ENCODE data around the gene UBR7. TPM values are rescaled to one million over a fixed set of nuclear protein-coding genes. Genes with fewer than 3 reads are reported as not detected.

UBR7 gene
- total and polyA plus RNA-seq, 2 experiments from 2014 or later: 12.4 to 45.3 TPM

DNA sequence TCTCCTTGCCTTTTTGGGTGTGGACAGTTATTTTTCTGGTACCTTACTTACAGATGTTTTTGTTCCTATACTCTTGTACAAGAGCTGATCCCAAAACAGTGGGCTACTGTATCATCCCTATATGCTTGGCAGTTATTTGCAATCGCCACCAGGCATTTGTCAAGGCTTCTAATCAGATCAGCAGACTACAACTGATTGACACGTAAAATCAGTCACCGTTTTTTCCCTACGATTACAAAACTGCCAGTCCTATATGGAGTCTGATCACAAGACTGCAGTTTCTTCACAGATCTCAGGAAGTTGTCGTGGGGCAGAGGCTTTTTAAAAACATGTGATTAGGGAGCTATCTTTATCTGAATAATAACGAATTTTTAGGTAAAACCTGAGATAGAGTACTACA is 20.6 kb upstream of the UBR7 start:
- Histone ChIP-seq H3K4me1 (ENCODE audit: insufficient read depth) (peaks cover 6% of the 10 kb centered on the region; the same call in 1 of the 2 replicates), H3K27me3 (ENCODE audit: insufficient read depth) (no peaks in the 10 kb centered on the region), H3K4me2 (no peak overlapping the region), H3K79me2 (replicated peaks; ENCODE audit: insufficient read depth) (peaks cover 38% of the 10 kb centered on the region), H3F3A (replicated peaks; ENCODE audit: low read depth) (peaks cover 18% of the 10 kb centered on the region), H3K9me2 (ENCODE audit: insufficient read depth) (no peaks in the 10 kb centered on the region), H3K27ac (ENCODE audit: low read depth) (no peak overlapping the region), H4K20me1 (replicated peaks; ENCODE audit: insufficient read depth) (0 out of 2 replicates have a peak, but pooled peaks cover 12% of the 10 kb centered on the region), H3K36me3 (ENCODE audit: insufficient read depth) (peaks cover 19% of the 10 kb centered on the region), H2AFZ (no peak overlapping the region), H3K4me3 (no peak overlapping the region)
- Mint-ChIP-seq H3K9me3 (no peaks in the 10 kb centered on the region), H3K4me3 (peak overlapping the region; percentile 99), H3K27ac (no peak overlapping the region), H3K36me3 (ENCODE audit: low read depth) (peaks cover 21% of the 10 kb centered on the region), H3K4me1 (peaks cover 16% of the 10 kb centered on the region; the same call in 2 of the 3 replicates), H3K27me3 (ENCODE audit: insufficient read depth, low read depth, poor library complexity) (peaks cover 7% of the 10 kb centered on the region)
- DNase-seq (ENCODE audit: low spot score): no peak
- TF ChIP-seq, protein P1, sequence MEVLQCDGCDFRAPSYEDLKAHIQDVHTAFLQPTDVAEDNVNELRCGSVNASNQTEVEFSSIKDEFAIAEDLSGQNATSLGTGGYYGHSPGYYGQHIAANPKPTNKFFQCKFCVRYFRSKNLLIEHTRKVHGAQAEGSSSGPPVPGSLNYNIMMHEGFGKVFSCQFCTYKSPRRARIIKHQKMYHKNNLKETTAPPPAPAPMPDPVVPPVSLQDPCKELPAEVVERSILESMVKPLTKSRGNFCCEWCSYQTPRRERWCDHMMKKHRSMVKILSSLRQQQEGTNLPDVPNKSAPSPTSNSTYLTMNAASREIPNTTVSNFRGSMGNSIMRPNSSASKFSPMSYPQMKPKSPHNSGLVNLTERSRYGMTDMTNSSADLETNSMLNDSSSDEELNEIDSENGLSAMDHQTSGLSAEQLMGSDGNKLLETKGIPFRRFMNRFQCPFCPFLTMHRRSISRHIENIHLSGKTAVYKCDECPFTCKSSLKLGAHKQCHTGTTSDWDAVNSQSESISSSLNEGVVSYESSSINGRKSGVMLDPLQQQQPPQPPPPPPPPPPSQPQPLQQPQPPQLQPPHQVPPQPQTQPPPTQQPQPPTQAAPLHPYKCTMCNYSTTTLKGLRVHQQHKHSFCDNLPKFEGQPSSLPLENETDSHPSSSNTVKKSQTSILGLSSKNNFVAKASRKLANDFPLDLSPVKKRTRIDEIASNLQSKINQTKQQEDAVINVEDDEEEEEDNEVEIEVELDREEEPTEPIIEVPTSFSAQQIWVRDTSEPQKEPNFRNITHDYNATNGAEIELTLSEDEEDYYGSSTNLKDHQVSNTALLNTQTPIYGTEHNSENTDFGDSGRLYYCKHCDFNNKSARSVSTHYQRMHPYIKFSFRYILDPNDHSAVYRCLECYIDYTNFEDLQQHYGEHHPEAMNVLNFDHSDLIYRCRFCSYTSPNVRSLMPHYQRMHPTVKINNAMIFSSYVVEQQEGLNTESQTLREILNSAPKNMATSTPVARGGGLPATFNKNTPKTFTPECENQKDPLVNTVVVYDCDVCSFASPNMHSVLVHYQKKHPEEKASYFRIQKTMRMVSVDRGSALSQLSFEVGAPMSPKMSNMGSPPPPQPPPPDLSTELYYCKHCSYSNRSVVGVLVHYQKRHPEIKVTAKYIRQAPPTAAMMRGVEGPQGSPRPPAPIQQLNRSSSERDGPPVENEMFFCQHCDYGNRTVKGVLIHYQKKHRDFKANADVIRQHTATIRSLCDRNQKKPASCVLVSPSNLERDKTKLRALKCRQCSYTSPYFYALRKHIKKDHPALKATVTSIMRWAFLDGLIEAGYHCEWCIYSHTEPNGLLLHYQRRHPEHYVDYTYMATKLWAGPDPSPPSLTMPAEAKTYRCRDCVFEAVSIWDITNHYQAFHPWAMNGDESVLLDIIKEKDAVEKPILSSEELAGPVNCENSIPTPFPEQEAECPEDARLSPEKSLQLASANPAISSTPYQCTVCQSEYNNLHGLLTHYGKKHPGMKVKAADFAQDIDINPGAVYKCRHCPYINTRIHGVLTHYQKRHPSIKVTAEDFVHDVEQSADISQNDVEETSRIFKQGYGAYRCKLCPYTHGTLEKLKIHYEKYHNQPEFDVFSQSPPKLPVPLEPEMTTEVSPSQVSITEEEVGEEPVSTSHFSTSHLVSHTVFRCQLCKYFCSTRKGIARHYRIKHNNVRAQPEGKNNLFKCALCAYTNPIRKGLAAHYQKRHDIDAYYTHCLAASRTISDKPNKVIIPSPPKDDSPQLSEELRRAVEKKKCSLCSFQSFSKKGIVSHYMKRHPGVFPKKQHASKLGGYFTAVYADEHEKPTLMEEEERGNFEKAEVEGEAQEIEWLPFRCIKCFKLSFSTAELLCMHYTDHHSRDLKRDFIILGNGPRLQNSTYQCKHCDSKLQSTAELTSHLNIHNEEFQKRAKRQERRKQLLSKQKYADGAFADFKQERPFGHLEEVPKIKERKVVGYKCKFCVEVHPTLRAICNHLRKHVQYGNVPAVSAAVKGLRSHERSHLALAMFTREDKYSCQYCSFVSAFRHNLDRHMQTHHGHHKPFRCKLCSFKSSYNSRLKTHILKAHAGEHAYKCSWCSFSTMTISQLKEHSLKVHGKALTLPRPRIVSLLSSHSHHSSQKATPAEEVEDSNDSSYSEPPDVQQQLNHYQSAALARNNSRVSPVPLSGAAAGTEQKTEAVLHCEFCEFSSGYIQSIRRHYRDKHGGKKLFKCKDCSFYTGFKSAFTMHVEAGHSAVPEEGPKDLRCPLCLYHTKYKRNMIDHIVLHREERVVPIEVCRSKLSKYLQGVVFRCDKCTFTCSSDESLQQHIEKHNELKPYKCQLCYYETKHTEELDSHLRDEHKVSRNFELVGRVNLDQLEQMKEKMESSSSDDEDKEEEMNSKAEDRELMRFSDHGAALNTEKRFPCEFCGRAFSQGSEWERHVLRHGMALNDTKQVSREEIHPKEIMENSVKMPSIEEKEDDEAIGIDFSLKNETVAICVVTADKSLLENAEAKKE (CRISPR knock-in tag; IDR thresholded peaks at IDR 0.05): no peak
- TF ChIP-seq ZNF331 (CRISPR knock-in tag; IDR thresholded peaks at IDR 0.05; ENCODE audit: low read depth): no peak
- TF ChIP-seq, protein P2, sequence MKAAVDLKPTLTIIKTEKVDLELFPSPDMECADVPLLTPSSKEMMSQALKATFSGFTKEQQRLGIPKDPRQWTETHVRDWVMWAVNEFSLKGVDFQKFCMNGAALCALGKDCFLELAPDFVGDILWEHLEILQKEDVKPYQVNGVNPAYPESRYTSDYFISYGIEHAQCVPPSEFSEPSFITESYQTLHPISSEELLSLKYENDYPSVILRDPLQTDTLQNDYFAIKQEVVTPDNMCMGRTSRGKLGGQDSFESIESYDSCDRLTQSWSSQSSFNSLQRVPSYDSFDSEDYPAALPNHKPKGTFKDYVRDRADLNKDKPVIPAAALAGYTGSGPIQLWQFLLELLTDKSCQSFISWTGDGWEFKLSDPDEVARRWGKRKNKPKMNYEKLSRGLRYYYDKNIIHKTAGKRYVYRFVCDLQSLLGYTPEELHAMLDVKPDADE (IDR thresholded peaks at IDR 0.05): no peak
- TF ChIP-seq STAT1 (IDR thresholded peaks at IDR 0.05; ENCODE audit: unreplicated experiment): no peak
- TF ChIP-seq CREB1 (CRISPR knock-in tag; IDR thresholded peaks at IDR 0.05; ENCODE audit: low read depth): no peak
- TF ChIP-seq, protein P3, sequence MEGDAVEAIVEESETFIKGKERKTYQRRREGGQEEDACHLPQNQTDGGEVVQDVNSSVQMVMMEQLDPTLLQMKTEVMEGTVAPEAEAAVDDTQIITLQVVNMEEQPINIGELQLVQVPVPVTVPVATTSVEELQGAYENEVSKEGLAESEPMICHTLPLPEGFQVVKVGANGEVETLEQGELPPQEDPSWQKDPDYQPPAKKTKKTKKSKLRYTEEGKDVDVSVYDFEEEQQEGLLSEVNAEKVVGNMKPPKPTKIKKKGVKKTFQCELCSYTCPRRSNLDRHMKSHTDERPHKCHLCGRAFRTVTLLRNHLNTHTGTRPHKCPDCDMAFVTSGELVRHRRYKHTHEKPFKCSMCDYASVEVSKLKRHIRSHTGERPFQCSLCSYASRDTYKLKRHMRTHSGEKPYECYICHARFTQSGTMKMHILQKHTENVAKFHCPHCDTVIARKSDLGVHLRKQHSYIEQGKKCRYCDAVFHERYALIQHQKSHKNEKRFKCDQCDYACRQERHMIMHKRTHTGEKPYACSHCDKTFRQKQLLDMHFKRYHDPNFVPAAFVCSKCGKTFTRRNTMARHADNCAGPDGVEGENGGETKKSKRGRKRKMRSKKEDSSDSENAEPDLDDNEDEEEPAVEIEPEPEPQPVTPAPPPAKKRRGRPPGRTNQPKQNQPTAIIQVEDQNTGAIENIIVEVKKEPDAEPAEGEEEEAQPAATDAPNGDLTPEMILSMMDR (conservative IDR thresholded peaks at IDR 0.05; ENCODE audit: low read depth in 2 of 2): no peak
- no peak for TF ChIP-seq EZH2 (IDR thresholded peaks at IDR 0.05; ENCODE audit: low read depth, unreplicated experiment)
- no peak for TF ChIP-seq JUNB (IDR thresholded peaks at IDR 0.05; ENCODE audit: unreplicated experiment)
- no peak for TF ChIP-seq ZNF114 (CRISPR knock-in tag; IDR thresholded peaks at IDR 0.05)
- TF ChIP-seq NANOG (IDR thresholded peaks at IDR 0.05; ENCODE audit: borderline replicate concordance): no peak
- TF ChIP-seq, protein P4, sequence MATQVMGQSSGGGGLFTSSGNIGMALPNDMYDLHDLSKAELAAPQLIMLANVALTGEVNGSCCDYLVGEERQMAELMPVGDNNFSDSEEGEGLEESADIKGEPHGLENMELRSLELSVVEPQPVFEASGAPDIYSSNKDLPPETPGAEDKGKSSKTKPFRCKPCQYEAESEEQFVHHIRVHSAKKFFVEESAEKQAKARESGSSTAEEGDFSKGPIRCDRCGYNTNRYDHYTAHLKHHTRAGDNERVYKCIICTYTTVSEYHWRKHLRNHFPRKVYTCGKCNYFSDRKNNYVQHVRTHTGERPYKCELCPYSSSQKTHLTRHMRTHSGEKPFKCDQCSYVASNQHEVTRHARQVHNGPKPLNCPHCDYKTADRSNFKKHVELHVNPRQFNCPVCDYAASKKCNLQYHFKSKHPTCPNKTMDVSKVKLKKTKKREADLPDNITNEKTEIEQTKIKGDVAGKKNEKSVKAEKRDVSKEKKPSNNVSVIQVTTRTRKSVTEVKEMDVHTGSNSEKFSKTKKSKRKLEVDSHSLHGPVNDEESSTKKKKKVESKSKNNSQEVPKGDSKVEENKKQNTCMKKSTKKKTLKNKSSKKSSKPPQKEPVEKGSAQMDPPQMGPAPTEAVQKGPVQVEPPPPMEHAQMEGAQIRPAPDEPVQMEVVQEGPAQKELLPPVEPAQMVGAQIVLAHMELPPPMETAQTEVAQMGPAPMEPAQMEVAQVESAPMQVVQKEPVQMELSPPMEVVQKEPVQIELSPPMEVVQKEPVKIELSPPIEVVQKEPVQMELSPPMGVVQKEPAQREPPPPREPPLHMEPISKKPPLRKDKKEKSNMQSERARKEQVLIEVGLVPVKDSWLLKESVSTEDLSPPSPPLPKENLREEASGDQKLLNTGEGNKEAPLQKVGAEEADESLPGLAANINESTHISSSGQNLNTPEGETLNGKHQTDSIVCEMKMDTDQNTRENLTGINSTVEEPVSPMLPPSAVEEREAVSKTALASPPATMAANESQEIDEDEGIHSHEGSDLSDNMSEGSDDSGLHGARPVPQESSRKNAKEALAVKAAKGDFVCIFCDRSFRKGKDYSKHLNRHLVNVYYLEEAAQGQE (IDR thresholded peaks at IDR 0.05; ENCODE audit: unreplicated experiment): no peak
- no peak for TF ChIP-seq EZH2phosphoT487 (IDR thresholded peaks at IDR 0.05; ENCODE audit: unreplicated experiment)
- no peak for TF ChIP-seq POLR2AphosphoS5 (IDR thresholded peaks at IDR 0.05; ENCODE audit: low read depth)
- ATAC-seq: no peak

All from GM23338 (cell line).